Activated CD4-positive, alpha-beta T cell treated with anti-CD3 and anti-CD28 coated beads, Interleukin-2, amount 50 U/mL, for 48 hours (primary cell): ENCODE results near the gene IP6K1.
"Not testable (repeated sequence)": the region's sequence is repeated elsewhere in the genome, so short reads cannot be mapped to it uniquely, and the experiment has no call there.

Experiments used
- DNase-seq, 2 experiments: peaks; one replicate each; pipeline ENCODE4 v3.0.0-alpha.2; 2020

The IP6K1 gene

GRCh38 chr3:49705390-49705960 lies 80.9 kb downstream of the IP6K1 start:
- no peak for DNase-seq

- DNase-seq = no peak
Observed at GRCh38 chr3:49704629-49705028, 81.7 kb downstream of the IP6K1 start.

GRCh38 chr3:49703956-49704355 lies 82.4 kb downstream of the IP6K1 start:
- no peak for DNase-seq

- DNase-seq = peak; percentile 65 to 71
Observed at GRCh38 chr3:49703443-49703927, 82.9 kb downstream of the IP6K1 start.

DNA sequence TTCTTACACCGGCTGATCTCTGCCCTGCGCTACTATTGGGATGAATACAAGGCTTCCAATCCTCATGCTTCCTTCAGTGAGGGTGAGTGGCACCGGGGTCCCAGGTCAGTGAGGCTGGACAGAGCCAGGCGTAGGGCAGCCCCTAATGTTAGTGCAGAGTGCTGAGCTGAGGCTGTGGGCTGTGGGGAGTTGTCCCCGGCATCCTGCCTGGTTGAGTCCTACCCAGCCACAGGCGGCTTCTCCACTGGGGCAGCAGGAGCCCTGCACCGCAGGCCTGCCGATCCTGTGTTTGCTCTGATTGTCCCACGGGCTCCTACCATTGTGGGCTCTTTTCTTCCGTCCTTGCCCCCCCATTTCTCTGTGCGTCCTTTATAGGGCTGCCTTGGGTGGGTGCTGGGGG lies 83.7 kb downstream of the IP6K1 start:
- DNase-seq = no peak

- DNase-seq = no peak
Observed at GRCh38 chr3:49701388-49702077, 84.8 kb downstream of the IP6K1 start.

GRCh38 chr3:49700453-49701128 lies 85.8 kb downstream of the IP6K1 start:
- DNase-seq = no peak

- DNase-seq = no peak
Observed at GRCh38 chr3:49700014-49700413, 86.3 kb downstream of the IP6K1 start.

- no peak for DNase-seq
Observed at GRCh38 chr3:49699281-49699979, 86.9 kb downstream of the IP6K1 start.

DNA sequence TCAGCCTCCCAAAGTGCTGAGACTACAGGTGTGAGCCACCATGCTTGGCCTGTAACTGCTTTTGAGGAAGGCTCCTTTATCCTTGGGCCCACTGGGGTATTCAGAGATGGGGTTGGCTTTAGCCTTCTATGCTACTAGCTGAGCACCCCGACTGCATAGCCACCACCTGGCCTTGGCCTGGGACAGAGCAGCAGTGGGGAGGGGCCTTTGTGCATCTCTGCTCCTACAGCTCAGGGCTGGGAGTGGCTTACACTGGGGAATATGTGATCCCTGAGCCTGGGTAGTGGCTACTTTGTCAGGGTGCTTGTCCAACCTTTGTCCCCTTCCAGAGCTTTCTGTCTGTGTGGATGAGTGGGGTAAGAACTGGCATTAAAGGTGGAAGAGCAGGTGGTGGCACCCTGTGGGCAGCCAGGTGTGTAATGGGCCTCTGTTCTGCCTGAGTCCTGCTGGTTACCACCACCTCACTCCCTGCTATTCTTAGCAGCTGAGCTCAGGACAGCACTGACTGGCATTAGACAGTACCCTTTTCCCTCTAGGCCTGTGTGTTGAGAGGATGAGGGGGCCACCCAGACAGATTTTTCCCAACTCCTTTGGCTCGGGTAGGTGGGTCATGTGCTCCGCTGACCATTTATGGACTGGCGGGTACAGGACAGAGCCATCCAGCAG lies 90.9 kb downstream of the IP6K1 start:
- DNase-seq = not testable (repeated sequence)

DNA sequence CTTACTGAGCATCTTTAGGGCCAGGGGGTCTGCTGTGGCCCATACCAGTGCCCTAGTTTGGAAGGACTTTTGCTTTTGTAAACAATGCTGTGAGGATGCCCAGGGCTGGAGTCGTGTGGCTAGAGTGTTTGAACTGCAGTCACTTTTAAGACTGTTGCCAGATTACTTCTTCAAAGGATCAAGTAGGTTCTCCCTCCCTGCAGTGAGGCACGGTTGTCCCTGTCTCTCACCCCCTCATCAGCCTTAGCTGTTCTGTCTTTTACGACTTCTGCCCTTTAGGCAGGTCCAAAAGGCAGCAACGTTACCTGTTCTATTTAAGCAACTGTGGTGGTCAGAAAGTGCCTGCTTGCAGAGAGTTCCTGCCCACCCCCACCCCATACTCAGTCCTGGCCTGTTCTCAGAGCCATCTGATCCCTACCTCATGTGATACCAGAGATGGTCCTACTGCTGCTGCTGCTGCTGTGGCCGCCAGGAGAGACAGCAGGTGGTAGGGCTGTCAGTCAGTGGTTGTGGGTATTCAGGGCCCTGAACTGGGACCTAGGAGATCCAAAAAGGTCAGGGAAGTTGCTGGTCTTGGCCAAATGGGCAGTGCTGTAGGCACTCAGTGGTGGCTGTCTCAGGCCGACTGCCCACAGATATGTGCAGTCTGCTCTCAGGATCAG lies 91.8 kb downstream of the IP6K1 start:
- DNase-seq = not testable (repeated sequence)

- not testable (repeated sequence) for DNase-seq
Observed at GRCh38 chr3:49691481-49691880, 94.9 kb downstream of the IP6K1 start.

- DNase-seq = not testable (repeated sequence)
Observed at GRCh38 chr3:49690856-49691255, 95.5 kb downstream of the IP6K1 start.

GRCh38 chr3:49689908-49690624 lies 96.3 kb downstream of the IP6K1 start:
- not testable (repeated sequence) for DNase-seq

DNA sequence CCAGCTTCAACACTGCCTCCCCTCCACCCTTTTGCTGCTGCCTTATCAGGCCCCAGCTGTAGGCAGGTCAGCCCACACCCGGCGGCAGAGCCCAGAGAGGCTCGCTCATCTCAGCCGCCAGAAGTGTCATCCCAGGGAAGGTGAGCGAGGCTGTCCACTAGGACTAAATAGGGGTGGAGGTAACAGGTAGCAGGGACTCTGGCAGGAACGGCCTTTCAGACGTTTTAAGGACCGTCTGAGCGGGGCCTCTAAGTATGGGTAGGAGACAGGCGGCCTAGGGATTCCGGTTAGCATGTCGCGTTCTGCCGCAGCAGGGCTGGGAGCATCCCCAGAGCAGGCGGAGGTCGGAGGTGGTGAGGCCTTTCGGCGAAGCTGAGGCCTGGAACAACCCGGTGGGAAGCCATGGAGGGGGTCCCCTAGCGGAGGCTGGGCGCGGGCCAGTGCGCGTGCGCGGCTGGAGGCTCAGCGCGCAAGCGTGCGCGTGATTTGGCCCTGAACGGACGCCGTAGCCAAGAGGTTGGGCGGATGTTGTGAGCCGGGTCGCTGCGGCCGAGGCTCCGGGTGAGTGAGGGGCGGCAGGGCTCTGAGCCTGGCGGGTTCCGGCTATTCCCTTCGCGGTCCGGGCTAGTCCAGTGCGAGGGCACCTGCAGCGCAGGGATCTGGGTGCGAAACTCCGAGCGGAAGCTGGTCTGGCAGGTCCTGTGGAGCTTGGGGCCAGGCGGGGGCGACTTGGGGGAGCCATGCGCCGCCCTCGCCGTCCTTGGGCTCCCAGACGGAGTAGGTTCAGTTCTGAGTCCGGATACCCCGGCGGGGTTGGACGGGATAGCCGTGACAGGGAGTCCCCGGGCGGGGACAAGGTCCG lies 97.1 kb downstream of the IP6K1 start, which contains the start of the genes MST1 and RNF123:
TSS of gene MST1 (minus strand) at position 429 of the 862 bp plus-strand sequence. CDS start 783 bp downstream, outside the sequence.
TSS of gene RNF123 (plus strand) at position 512 of the 862 bp plus-strand sequence. CDS start 1,609 bp downstream, outside the sequence.
- peak; percentile 91 to 92 for DNase-seq

DNA sequence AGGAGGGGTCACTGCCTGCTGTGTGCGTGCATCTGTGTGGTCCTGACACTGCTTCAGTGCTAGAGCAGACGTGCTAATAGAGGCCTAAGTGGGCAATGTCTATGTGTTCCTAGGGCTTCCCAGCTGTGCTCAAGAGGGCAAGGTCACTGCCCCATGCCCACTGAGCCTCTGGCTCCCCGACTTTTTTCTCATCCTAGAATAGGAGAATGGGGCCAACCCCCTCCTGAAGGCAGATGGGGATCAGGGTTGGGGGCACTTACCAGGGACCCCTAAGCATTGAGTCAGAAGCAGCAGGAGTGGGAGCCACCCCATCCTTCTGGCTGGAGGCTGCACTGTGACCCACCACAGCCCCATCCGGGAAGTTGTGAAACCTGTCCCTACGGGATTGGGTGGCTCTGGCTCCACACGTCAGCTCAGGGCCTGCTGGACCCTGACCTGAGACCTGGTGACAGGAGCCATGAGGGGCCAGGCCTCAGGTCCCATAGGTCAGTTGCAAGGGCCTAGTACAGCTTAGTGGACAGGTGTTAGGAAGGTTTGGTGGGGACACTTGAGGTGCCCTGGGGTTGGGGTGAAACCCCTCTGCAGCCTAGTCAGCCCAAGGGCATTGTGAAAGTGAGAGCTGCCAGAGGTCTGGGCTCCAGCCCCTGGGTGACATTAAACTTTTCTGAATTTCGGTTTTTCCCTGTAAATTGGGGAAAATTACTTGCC lies 97.8 kb downstream of the IP6K1 start:
- DNase-seq = not testable (repeated sequence)

- not testable (repeated sequence) for DNase-seq
Observed at GRCh38 chr3:49687424-49687795, 98.9 kb downstream of the IP6K1 start.

DNA sequence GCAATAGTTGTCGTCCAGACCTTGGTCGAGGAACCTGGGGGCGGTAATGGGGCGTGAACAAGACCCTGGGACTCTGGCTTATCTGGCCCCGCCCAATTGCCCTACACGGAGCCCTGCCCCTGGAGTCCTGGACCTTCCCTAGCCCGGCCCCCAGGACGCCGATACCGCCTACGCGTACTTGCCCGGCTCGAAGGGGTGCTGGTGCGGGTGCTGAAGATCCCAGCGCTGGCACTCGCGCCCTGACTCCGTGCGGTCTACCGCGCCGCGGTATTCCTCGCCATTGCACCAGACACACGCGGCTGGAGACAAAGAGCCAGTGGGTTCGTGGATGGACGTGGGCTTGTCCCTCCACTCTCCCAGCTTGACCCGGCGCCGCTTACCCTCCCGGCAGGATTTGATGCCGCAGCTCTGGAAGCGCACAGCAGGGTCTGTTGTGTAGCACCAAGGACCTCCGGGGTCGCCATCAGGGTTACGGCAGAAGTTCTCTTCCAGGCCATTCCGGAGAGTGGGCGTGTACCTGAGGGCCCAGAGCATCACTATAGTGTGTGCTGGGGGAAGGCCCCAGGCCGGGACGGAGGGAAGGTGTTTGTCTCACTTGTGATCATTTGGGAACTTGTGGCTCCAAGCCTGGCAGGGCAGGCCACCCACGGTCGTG lies 99.4 kb downstream of the IP6K1 start:
- peak; percentile 56 to 67 for DNase-seq

- peak; percentile 33 to 42 for DNase-seq
Observed at GRCh38 chr3:49686346-49686745, 100.0 kb downstream of the IP6K1 start.
